Measurements from ENCODE around the gene PI4KB. TPM values are rescaled to one million over a fixed set of nuclear protein-coding genes. Genes with fewer than 3 reads are reported as not detected.

PI4KB gene
- total RNA-seq, 1 experiment from 2014 or later: 45.1 TPM

DNA sequence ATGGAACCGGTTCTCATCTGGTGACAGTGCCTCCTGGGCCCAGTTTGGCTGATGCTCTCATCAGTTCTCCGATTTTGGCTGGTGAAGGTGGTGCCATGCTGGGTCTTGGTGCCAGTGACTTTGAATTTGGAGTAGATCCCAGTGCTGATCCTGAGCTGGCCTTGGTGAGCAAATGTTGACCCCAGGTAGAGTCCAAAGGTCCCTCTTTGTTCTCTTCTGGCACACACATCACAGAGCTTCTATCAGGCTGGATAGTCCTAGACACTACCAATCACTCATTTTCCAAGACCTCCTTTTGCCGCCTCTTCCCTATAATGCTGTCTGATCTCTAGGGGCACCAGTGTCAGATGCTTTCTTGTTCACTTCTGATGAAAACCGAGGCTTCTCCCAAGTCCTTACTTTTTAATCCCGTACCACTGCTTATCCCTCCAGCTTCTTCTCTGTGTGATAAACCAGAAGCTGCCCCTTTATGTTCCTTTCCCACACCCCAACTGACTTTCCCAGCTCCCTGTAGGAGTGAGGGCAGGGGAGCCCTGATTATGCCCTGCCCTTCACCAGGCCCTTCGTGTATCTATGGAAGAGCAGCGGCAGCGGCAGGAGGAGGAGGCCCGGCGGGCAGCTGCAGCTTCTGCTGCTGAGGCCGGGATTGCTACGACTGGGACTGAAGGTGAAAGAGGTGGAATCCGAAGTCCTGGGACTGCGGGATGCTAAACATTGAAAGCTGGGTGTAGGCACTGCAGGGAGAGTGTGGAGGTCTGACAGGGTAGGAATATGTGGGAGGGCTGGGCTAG lies 61.6 kb downstream of the PI4KB start:
- Histone ChIP-seq H3K4me3 (replicated peaks in 1 of 2; ENCODE audit: low read depth in 1 of 2, low read length in 2 of 2) (no peak overlapping the region), H3K9ac (ENCODE audit: low read length) (no peak overlapping the region), H3K79me2 (ENCODE audit: insufficient read depth, low read length) (peaks cover 29% of the 10 kb centered on the region), H3K36me3 (ENCODE audit: control insufficient read depth in 1 of 2, insufficient read depth in 2 of 2, low read length in 2 of 2) (peaks cover 27 to 37% of the 10 kb centered on the region in 2 experiments; a peak in 3 of 4 replicates), H3K27ac (ENCODE audit: low read depth, low read length) (no peak overlapping the region), H2AFZ (ENCODE audit: low read depth, low read length, poor library complexity, severe bottlenecking) (no peak overlapping the region), H3K9me3 (ENCODE audit: control insufficient read depth in 1 of 2, insufficient read depth in 1 of 2, low read depth in 1 of 2, low read length in 2 of 2) (no peaks in the 10 kb centered on the region), H3K4me1 (ENCODE audit: control insufficient read depth in 1 of 2, insufficient read depth in 2 of 2, low read length in 2 of 2) (no peaks in the 10 kb centered on the region), H3K4me2 (ENCODE audit: low read length) (no peak overlapping the region), H3K9me2 (ENCODE audit: insufficient read depth) (no peaks in the 10 kb centered on the region), H4K20me1 (ENCODE audit: insufficient read depth) (no peaks in the 10 kb centered on the region), H3K27me3 (ENCODE audit: insufficient read depth, low read length) (no peaks in the 10 kb centered on the region)
- ATAC-seq (no peak), DNase-seq (ENCODE audit: low read depth, low spot score) (no peak)
- TF ChIP-seq CBX3 (IDR thresholded peaks at IDR 0.05; ENCODE audit: low read depth) (no peak), ZFX (IDR thresholded peaks at IDR 0.05) (no peak), FOSL1 (IDR thresholded peaks at IDR 0.05; ENCODE audit: low read depth) (no peak), ELF1 (IDR thresholded peaks at IDR 0.05; ENCODE audit: borderline replicate concordance, low read depth) (no peak), SP1 (IDR thresholded peaks at IDR 0.05; ENCODE audit: low read depth) (no peak), YY1 (IDR thresholded peaks at IDR 0.05; ENCODE audit: extremely low read depth, insufficient replicate concordance, low read depth, low read length) (no peak), JUND (IDR thresholded peaks at IDR 0.05) (no peak), ZNF274 (IDR thresholded peaks at IDR 0.05; ENCODE audit: low read depth, low read length) (no peak), RAD21 (IDR thresholded peaks at IDR 0.05; ENCODE audit: low read depth) (no peak)
- TF ChIP-seq, protein P1, sequence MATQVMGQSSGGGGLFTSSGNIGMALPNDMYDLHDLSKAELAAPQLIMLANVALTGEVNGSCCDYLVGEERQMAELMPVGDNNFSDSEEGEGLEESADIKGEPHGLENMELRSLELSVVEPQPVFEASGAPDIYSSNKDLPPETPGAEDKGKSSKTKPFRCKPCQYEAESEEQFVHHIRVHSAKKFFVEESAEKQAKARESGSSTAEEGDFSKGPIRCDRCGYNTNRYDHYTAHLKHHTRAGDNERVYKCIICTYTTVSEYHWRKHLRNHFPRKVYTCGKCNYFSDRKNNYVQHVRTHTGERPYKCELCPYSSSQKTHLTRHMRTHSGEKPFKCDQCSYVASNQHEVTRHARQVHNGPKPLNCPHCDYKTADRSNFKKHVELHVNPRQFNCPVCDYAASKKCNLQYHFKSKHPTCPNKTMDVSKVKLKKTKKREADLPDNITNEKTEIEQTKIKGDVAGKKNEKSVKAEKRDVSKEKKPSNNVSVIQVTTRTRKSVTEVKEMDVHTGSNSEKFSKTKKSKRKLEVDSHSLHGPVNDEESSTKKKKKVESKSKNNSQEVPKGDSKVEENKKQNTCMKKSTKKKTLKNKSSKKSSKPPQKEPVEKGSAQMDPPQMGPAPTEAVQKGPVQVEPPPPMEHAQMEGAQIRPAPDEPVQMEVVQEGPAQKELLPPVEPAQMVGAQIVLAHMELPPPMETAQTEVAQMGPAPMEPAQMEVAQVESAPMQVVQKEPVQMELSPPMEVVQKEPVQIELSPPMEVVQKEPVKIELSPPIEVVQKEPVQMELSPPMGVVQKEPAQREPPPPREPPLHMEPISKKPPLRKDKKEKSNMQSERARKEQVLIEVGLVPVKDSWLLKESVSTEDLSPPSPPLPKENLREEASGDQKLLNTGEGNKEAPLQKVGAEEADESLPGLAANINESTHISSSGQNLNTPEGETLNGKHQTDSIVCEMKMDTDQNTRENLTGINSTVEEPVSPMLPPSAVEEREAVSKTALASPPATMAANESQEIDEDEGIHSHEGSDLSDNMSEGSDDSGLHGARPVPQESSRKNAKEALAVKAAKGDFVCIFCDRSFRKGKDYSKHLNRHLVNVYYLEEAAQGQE (IDR thresholded peaks at IDR 0.05; ENCODE audit: low read depth): no peak
- TF ChIP-seq, protein P2, sequence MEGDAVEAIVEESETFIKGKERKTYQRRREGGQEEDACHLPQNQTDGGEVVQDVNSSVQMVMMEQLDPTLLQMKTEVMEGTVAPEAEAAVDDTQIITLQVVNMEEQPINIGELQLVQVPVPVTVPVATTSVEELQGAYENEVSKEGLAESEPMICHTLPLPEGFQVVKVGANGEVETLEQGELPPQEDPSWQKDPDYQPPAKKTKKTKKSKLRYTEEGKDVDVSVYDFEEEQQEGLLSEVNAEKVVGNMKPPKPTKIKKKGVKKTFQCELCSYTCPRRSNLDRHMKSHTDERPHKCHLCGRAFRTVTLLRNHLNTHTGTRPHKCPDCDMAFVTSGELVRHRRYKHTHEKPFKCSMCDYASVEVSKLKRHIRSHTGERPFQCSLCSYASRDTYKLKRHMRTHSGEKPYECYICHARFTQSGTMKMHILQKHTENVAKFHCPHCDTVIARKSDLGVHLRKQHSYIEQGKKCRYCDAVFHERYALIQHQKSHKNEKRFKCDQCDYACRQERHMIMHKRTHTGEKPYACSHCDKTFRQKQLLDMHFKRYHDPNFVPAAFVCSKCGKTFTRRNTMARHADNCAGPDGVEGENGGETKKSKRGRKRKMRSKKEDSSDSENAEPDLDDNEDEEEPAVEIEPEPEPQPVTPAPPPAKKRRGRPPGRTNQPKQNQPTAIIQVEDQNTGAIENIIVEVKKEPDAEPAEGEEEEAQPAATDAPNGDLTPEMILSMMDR (IDR thresholded peaks at IDR 0.05 in 2 of 3, conservative IDR thresholded peaks at IDR 0.05 in 1 of 3; ENCODE audit: borderline replicate concordance in 1 of 3, insufficient read depth in 1 of 3, low read depth in 2 of 3, low read length in 2 of 3): no peak
- ChIA-PET RAD21 (ENCODE audit: low non-redundant PET in 1 of 2, low total read pairs in 2 of 2, uncharacterized antibody in 2 of 2, unreplicated experiment in 2 of 2) (no interaction called here), CTCF (no interaction called here), POLR2A (no interaction called here)
- intact Hi-C loops (cut with micrococcal nuclease): no loop called here
- BruUV-seq (replicated peaks): TSS peak; percentile 6

Measured in HCT116 (cell line).